ENCODE measurements around the gene ABCC10. TPM values are rescaled to one million over a fixed set of nuclear protein-coding genes. Genes with fewer than 3 reads are reported as not detected.

ABCC10 gene
- polyA plus RNA-seq, 3 donors, result 7.6 to 32.8 (median 10.2) TPM

GRCh38 chr6:43468748-43469681 is 41.7 kb downstream of the ABCC10 start:
- H3K36me3 ChIP-seq (replicated peaks in 1 of 2; ENCODE audit: control insufficient read depth in 1 of 2, insufficient read depth in 2 of 2, low read length in 2 of 2), result no peaks in the 10 kb centered on the region
- no peak for TF ChIP-seq CTCF (IDR thresholded peaks at IDR 0.05)
- H3K27me3 Mint-ChIP-seq (ENCODE audit: low read depth in 3 of 3), result peaks cover 12 to 22% (median 21%) of the 10 kb centered on the region in 3 donors
- no peaks in the 10 kb centered on the region for H3K27me3 ChIP-seq (ENCODE audit: control insufficient read depth in 2 of 2, insufficient read depth in 2 of 2, low read length in 2 of 2)
- H3K9me3 ChIP-seq (replicated peaks in 1 of 2; ENCODE audit: control insufficient read depth in 1 of 2, insufficient read depth in 1 of 2, low read length in 2 of 2), result no peaks in the 10 kb centered on the region
- no peak for DNase-seq
- H3K27ac ChIP-seq (ENCODE audit: low read depth in 1 of 2, low read length in 2 of 2), result no peak overlapping the region
- H3K36me3 Mint-ChIP-seq, result no peaks in the 10 kb centered on the region
- peak overlapping the region in 1 of 2 donors; percentile 51 for H3K4me3 Mint-ChIP-seq
- 82% methylated on average over 8 of the region's 13 CpGs for WGBS (ENCODE audit: insufficient coverage)
- H3K4me2 ChIP-seq (replicated peaks; ENCODE audit: extremely low read depth, low read length, poor library complexity, severe bottlenecking), result no peak overlapping the region
- no peaks in the 10 kb centered on the region for H3K4me1 ChIP-seq (ENCODE audit: control insufficient read depth in 1 of 2, insufficient read depth in 2 of 2, low read length in 2 of 2)
- intact Hi-C loops (cut with micrococcal nuclease), result no loop called here
- peaks cover 0 to 2% (median 0%) of the 10 kb centered on the region in 7 donors for H3K9me3 Mint-ChIP-seq
- no peak overlapping the region for H3K9ac ChIP-seq (ENCODE audit: insufficient read depth, low read length, poor library complexity, severe bottlenecking)
- peak overlapping the region in 1 of 7 donors; percentile 72 for H3K27ac Mint-ChIP-seq
- H4K20me1 ChIP-seq (ENCODE audit: insufficient read depth, low read length), result no peaks in the 10 kb centered on the region
- H2AFZ ChIP-seq (ENCODE audit: insufficient read depth, low read depth, low read length, poor library complexity, severe bottlenecking), result no peak overlapping the region
- H3K79me2 ChIP-seq (ENCODE audit: insufficient read depth, low read length), result no peaks in the 10 kb centered on the region
- no peaks in the 10 kb centered on the region for H3K4me1 Mint-ChIP-seq
- H3K4me3 ChIP-seq (replicated peaks in 1 of 3; ENCODE audit: low read depth in 2 of 3, low read length in 3 of 3), result no peak overlapping the region

DNA sequence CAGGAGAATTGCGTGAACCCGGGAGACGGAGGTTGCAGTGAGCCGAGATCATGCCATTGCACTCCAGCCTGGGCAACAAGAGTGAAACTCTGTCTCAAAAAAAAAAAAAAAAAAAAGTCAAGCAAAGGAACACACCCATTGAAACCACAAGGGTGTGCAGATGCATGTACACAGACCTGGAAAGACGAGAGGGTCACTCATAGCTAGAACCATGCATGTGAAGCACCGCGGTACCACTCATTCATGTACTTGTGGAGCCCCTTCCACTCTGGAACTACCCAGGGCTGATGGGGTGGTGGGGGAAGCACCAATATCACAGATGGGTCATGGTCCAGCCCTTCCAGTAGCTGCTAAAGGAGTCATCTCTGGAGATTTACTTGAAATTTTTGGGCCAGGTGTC is 42.6 kb downstream of the ABCC10 start:
- Histone ChIP-seq H3K9ac (ENCODE audit: insufficient read depth, low read length, poor library complexity, severe bottlenecking) (no peak overlapping the region), H3K27me3 (ENCODE audit: control insufficient read depth in 2 of 2, insufficient read depth in 2 of 2, low read length in 2 of 2) (no peaks in the 10 kb centered on the region), H3K4me1 (ENCODE audit: control insufficient read depth in 1 of 2, insufficient read depth in 2 of 2, low read length in 2 of 2) (no peaks in the 10 kb centered on the region), H4K20me1 (ENCODE audit: insufficient read depth, low read length) (no peaks in the 10 kb centered on the region), H3K4me3 (replicated peaks in 1 of 3; ENCODE audit: low read depth in 2 of 3, low read length in 3 of 3) (no peak overlapping the region), H3K4me2 (replicated peaks; ENCODE audit: extremely low read depth, low read length, poor library complexity, severe bottlenecking) (no peak overlapping the region), H3K36me3 (replicated peaks in 1 of 2; ENCODE audit: control insufficient read depth in 1 of 2, insufficient read depth in 2 of 2, low read length in 2 of 2) (no peaks in the 10 kb centered on the region), H3K79me2 (ENCODE audit: insufficient read depth, low read length) (no peaks in the 10 kb centered on the region), H3K27ac (ENCODE audit: low read depth in 1 of 2, low read length in 2 of 2) (no peak overlapping the region), H2AFZ (ENCODE audit: insufficient read depth, low read depth, low read length, poor library complexity, severe bottlenecking) (no peak overlapping the region), H3K9me3 (replicated peaks in 1 of 2; ENCODE audit: control insufficient read depth in 1 of 2, insufficient read depth in 1 of 2, low read length in 2 of 2) (no peaks in the 10 kb centered on the region)
- intact Hi-C loops (cut with micrococcal nuclease), result no loop called here
- no peaks in the 10 kb centered on the region for H3K36me3 Mint-ChIP-seq
- no peak overlapping the region for H3K27ac Mint-ChIP-seq
- peaks cover 0 to 1% (median 0%) of the 10 kb centered on the region in 7 donors for H3K9me3 Mint-ChIP-seq
- no peaks in the 10 kb centered on the region for H3K4me1 Mint-ChIP-seq
- no peak for TF ChIP-seq CTCF (IDR thresholded peaks at IDR 0.05)
- no peak for DNase-seq
- H3K4me3 Mint-ChIP-seq, result no peak overlapping the region
- H3K27me3 Mint-ChIP-seq (ENCODE audit: low read depth in 3 of 3), result peaks cover 5 to 18% (median 13%) of the 10 kb centered on the region in 3 donors
- WGBS (ENCODE audit: insufficient coverage), result 97% methylated on average over 4 of the region's 7 CpGs
